Kasumi-1 (cell line): ENCODE results near the gene POLR2A.
"Not testable (repeated sequence)": the region's sequence is repeated elsewhere in the genome, so short reads cannot be mapped to it uniquely, and the experiment has no call there.

ENCODE experiments used
- DNase-seq, 2 experiments: peaks; one replicate each; lab custom pipeline; 2025; lab: John Stamatoyannopoulos, UW

The POLR2A gene

DNA sequence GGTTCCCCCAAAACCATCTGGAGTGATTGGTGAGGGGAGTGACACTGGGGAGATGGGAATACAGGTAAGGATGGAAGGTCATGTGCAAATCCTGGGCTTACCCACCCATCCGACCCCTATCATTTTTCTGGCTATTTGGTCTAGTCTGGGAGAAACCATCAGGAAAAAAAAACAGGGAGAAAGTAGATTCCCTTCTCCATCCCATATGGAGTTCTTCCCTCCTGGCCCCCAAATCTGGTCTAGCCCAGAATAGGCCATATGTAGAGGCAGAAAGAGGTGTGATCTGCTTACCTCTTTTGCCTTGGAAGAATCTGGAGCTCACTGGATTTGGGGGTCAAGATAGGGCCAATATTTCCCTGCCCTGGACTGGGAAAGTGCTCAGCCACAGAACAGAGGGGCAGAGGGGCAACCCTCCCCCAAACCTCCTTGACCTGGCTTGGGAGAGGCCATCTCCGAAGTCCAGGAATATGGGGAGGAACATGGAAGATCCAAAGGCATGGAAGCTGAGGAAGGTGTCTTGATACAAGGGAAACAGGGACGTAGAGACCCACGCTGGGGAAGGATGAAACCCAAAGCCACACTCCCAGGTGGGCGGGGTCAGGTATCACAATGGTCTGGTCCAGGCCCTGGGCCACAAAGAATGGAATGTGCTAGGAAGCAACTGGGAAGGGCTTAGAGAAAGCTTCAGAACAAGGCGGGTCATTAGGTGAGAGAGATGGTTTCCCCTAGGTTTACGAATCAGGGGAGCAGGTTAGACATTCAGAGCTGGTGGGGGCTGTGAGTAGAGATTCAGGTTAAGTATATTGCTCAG, 23.1 kb upstream of the POLR2A start:
- DNase-seq: no peak

DNA sequence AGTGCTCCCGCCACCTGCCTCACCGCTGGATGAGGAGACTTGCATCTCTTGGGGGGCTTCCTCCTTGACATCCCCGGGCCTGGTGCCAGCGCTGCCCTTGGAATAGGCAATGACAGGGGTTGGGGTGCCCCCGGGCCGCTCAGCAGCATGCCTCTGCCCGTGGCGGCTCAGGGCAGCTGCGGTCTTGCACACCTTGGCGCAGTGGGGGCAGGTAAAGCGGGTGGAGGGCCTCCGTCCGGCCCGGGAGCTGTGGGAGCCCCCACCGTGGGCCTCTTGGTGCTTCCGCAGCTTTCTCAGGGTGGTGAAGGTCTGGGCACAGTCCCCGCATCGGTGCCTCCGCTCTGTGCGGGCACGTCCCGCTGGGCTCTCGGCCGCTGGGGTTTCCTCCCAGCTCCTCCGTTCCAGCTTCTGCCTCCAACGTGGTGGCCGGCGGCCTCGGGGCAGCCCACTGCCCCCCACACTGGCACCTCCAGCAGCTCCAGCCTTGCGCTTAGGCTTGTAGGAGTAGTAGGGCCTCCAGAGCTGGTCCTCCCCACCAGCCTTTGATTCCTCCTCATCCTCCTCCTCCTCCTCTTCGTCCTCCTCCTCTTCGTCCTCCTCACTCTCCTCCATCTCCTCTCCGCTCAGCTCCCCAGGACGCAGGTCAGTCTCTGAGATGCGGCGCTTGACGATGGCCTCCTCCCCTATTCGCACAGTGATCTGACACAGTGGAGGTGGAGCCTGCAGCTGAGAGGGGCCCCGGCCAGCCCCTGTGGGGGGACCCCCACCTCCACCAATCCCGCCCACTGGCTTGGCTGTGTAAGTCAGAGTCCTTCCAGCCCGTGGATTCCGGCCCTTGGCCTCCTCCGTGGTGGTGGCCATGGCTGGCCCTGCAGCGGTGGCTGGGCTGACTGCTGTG, 21.4 kb upstream of the POLR2A start:
- DNase-seq: no peak

- DNase-seq: no peak
Measured at GRCh38 chr17:7463372-7463846, 20.8 kb upstream of the POLR2A start.

- no peak for DNase-seq
Measured at GRCh38 chr17:7464081-7464480, 20.1 kb upstream of the POLR2A start.

GRCh38 chr17:7465597-7466275, 18.4 kb upstream of the POLR2A start:
- no peak for DNase-seq

DNA sequence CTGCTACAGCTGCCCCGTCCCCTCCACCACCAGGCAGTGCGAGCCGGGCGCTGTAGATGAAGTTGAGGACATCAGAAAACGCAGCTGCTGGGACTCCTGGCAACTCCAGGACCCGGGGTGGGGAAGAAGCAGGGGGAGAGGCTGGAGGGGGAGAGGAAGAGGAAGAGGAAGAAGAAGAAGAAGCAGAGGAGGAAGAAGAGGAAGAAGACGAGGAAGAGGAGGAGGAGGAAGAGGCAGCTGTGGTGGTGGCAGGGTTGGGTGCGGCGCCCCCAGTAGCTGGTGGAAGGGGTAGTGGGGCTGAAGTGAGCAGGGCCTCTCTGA, 17.9 kb upstream of the POLR2A start:
- DNase-seq: no peak

DNA sequence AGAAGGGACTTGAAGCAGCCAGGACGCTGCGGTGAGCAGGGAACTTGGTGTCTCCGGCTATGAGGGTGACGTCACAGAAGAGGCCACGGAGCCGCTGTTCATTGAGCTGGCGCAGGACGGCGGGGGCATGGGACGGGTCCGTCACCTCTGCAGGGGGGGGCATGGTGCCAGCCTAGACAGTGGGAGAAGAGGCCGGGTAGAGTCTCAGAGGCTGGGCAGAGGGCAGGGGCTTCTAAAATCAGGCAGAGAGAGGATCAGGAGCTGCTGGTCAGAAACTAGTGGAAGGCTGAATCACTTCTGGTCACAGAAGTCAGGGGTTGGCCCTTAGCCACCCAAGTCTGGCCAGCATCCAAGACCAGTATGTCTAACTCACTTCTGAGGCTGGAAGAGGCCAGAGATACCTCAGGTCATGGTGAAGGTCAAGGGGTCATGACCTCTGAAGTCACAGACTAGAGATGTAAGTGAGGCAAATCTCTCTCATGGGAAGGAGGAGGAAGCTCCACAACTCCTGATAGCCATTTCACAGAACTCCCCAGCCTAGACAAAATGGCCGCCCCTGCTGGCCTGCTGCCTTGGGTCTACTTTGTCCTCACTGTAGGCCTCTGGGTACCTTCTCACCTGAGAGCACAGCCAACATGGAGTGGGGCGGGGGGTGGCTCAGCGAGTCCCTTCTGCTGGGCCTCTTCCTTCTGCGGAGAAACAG, 17.4 kb upstream of the POLR2A start:
- no peak for DNase-seq

GRCh38 chr17:7467498-7467897, 16.7 kb upstream of the POLR2A start:
- DNase-seq: no peak

DNA sequence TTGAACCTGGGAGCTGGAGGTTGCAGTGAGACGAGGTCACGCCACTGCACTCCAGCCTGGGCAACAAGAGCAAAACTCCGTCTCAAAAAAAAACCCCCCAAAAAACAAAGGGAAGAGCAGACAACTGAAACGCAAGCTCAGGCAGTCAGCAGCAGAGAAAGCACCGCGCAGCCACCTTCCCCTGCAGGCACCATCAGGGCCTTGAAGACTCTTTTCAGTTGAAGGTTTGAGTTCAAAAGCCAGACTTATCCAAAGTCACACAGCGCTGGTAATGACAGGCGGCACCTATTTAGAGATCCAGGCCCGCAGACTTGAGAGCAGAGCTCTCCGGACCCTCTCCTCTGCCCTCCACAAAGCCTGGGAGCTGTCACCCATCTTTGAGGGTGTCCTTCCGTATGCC, 15.9 kb upstream of the POLR2A start:
- no peak for DNase-seq

DNA sequence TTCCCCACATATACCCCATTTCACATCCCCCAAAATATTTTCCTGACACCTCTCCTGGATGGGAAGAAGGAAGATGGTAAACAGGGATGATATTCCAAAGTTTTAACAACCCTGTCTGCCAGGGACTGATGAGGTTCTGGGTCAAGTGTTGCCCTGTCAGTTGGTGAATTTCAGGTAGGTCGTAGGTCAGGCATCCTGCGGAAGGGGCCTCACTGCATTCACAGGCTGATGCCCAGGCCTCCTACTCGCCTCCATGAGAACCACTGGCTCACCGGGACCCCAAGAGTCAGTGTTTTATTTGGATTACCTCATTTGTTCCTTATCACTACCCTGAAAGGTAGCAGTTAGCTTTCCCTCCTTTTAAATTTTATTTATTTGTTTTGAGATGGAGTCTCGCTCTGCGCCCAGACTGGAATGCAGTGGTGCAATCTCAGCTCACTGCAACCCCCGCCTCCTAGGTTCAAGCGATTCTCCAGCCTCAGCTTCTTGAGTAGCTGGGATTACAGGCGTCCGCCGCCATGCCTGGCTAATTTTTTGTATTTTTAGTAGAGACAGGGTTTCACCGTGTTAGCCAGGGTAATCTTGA, 15.3 kb upstream of the POLR2A start:
- DNase-seq: no peak

DNA sequence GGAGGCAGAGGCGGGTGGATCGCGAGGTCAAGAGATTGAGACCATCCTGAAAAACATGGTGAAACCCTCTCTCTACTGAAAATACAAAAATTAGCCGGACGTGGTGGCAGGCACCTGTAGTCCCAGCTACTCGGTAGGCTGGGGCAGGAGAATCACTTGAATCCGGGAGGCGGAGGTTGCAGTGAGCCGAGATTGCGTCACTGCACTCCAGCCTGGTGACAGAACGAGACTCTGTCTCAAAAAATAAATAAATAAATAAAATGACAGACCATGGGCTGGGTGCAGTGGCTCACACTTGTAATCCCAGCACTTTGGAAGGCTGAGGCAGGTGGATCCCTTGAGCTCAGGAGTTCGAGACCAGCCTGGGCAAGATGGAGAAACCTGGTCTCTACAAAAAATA, 14.3 kb upstream of the POLR2A start:
- not testable (repeated sequence) for DNase-seq

DNA sequence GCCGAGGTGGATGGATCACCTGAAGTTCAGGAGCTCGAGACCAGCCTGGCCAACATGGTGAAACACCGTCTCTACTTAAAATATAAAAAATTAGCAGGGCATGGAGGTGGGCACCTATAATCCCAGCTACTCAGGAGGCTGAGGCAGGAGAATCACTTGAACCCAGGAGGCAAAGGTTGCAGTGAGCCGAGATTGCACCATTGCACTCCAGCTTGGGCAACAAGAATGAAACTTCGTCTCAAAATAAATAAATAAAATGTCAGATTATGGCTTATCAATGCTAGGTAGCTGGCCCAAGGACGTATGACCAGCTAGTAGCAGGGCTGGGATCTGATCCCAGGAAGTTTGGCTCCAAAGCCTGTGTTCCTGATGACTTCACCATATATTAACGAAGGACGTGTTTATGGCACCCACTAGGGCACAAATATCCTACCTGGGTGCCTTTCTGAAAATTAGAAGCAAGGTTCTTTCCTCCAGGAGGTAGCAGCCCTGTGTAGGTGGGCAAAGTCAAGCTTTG, 13.7 kb upstream of the POLR2A start:
- DNase-seq: not testable (repeated sequence)

DNA sequence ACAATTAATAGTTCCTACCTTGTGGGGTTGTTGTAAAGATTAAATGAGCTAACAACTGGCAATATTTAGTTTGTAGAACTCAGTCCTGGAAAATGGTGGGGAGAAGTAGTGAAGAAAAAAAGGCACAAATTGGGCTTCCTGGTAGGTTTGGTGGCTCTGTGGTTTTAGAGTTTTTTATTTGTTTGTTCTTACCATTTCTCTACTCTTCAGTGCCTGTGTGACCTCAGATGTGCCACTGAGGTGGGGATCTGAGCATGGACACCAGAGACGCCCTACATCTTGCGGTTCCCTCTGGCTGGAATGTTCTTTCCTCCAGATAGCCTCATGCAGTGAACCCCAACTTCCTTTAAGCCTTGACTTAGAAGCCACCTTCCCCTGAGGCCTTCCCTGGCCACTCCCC, 12.4 kb upstream of the POLR2A start:
- DNase-seq: no peak

DNA sequence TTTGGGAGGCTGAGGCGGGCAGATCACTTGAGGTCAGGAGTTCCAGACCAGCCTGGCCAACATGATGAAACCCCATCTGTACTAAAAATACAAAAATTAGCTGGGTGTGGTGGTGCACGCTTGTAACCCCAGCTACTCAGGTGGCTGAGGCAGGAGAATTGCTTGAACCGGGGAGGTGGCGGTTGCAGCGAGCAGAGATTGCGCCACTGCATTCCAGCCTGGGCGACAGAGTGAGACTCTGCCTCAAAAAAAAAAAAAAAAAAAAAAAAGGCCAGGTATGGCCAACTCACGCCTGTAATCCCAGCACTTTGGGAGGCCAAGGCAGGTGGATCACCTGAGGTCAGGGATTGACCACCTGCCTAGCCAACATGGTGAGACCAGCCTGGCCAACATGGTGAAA, 9.4 kb upstream of the POLR2A start:
- DNase-seq: not testable (repeated sequence)

DNA sequence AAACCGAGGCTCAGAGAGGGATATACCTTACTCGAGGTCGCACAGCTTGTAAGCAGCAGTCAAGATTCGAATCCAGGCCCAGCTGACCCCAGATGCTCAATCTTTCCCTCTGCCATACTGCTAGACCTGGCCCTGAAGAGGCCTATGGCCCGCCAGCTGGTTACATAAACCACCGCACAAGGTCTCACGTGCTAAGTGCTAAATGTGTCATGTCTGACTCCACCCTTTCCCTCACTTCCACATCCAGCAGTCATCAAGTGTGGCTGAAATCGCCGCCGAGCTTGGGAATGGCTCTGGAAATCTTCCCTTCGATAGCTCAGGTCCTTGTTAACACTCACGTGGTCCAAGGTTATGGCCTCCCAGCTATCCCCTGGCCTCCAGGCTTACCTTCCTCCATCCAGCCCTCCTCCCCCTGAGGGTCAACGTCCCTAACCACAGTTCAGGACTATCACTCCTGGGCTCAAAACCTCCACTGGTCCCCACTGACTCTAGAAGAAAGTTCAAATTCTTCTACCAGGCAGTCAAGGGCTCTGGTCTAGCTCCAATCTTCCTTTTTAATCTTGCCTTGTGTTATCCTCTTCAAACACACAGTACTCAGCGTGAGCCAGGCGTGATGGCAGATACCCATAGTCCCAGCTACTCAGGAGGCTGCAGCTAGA, 8.3 kb upstream of the POLR2A start:
- no peak for DNase-seq

- DNase-seq: no peak
Measured at GRCh38 chr17:7476494-7476893, 7.7 kb upstream of the POLR2A start.

GRCh38 chr17:7476951-7477350, 7.2 kb upstream of the POLR2A start:
- no peak for DNase-seq

DNA sequence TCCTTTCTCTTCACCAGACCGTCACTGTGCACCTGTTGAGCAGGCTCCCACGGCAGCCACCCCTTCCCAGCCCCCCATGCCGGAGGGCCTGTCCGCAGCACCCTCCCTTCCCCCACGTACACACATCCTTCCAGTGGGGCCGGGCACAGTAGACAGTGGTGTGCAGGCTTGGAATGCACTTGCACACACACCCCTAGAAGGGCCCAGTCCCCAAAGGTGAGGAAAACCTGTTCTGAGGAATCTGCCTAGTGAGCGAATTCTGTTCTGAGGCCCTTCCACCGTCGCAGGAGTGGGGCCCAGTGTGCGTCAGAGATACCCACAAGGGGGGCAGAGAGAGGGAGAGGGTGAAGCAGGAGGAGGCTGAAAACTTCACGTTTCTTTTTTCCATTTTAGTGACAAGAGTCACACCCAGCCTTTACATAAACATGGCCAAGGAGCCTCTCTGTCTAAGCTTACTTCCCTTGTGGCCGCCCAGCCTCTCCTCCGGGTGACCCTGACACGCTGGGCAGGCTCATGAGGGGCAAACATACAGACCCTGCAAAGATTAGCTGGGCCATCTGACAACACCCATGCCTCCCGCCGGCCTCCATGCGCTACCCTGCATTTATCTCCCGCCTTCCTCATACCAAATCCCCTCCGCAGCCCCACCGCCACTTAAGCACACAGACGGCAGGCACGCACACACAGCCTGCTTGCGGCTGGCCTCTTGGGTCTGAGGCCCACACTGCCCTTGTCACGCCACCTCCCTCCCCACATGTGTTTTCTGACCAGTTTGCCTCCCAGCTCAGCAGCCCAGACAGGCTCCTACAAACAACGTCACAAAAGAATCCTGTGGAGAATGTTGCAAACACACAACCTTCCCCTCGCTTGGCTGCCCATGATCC, 6.5 kb upstream of the POLR2A start:
- DNase-seq: no peak

DNA sequence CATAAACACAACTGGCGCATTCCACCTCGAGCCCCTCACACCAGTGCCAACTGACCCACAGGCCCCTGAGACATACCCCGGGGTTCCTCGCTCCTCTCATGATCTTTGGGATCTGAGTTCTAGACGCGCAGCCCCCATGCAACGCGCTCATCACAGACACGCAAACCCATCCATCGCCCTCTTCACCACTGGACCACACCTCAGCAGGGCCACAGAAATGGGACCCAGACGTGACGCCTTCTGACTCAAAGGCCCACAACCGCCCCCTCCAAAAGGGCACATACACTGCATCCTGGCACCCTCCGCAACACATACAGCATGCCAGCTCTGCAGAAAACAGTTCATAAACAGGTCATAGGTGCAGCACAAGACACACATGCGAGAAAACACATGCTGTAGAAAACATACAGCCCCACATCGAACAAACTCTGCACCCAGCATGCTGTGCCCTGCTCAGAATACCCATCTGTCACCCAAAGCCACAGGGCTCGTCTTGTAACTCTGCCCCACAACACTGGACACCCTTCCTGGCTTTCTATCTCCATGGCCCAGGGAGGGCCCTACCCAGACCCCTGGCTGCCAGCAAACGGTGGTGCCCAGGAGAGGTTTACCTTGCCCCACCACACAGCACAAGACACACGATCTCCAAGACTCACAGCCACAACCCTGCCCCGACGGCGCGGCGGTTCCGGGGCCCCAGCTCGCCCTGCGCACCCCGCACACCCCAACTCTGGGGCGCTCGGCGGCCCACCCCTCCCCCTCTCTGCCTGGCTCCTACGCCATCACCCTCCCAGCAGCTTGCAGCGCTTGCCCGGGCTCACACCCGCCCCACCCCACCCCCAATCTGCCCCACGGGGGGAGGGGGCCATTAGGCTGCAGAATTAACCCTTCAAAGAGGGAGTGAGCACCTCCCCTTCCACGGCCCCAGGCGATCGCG, 5.6 kb upstream of the POLR2A start:
- no peak for DNase-seq
